Measurements from ENCODE around the gene HDAC7.
A peak's percentile ranks its signal among the peaks of the same experiment; 100 is the strongest.
"Not testable (repeated sequence)": the region's sequence is repeated elsewhere in the genome, so short reads cannot be mapped to it uniquely, and the experiment has no call there.

Gene HDAC7

GRCh38 chr12:47813511-47814196 is 6.0 kb downstream of the HDAC7 start:
- DNase-seq (ENCODE audit: low read depth in 3 of 3, low spot score in 1 of 3) = no peak

GRCh38 chr12:47812797-47813510 is 6.7 kb downstream of the HDAC7 start:
- DNase-seq (ENCODE audit: low read depth in 3 of 3, low spot score in 1 of 3) = peak; percentile 86 to 89 (median 89)

- DNase-seq (ENCODE audit: low read depth in 3 of 3, low spot score in 1 of 3) = no peak
Measured at GRCh38 chr12:47811581-47812484, 7.9 kb downstream of the HDAC7 start.

GRCh38 chr12:47811072-47811396 is 8.7 kb downstream of the HDAC7 start:
- DNase-seq (ENCODE audit: low read depth in 3 of 3, low spot score in 1 of 3) = no peak

GRCh38 chr12:47809518-47809917 is 10.2 kb downstream of the HDAC7 start:
- DNase-seq (ENCODE audit: low read depth in 3 of 3, low spot score in 1 of 3) = not testable (repeated sequence)

- DNase-seq (ENCODE audit: low read depth in 3 of 3, low spot score in 1 of 3) = no peak
Measured at GRCh38 chr12:47808574-47809365, 10.9 kb downstream of the HDAC7 start.

GRCh38 chr12:47808050-47808449 is 11.7 kb downstream of the HDAC7 start:
- peak; percentile 56 to 68 (median 63) for DNase-seq (ENCODE audit: low read depth in 3 of 3, low spot score in 1 of 3)

GRCh38 chr12:47807338-47807737 is 12.4 kb downstream of the HDAC7 start:
- no peak for DNase-seq (ENCODE audit: low read depth in 3 of 3, low spot score in 1 of 3)

GRCh38 chr12:47805417-47805816 is 14.3 kb downstream of the HDAC7 start:
- DNase-seq (ENCODE audit: low read depth in 3 of 3, low spot score in 1 of 3) = no peak

GRCh38 chr12:47804171-47804570 is 15.5 kb downstream of the HDAC7 start:
- no peak for DNase-seq (ENCODE audit: low read depth in 3 of 3, low spot score in 1 of 3)

GRCh38 chr12:47803191-47803875 is 16.4 kb downstream of the HDAC7 start:
- DNase-seq (ENCODE audit: low read depth in 3 of 3, low spot score in 1 of 3) = no peak

GRCh38 chr12:47802312-47802711 is 17.4 kb downstream of the HDAC7 start:
- DNase-seq (ENCODE audit: low read depth in 3 of 3, low spot score in 1 of 3) = no peak

- no peak for DNase-seq (ENCODE audit: low read depth in 3 of 3, low spot score in 1 of 3)
Measured at GRCh38 chr12:47801904-47802246, 17.8 kb downstream of the HDAC7 start.

- DNase-seq (ENCODE audit: low read depth in 3 of 3, low spot score in 1 of 3) = no peak
Measured at GRCh38 chr12:47801170-47801903, 18.4 kb downstream of the HDAC7 start.

- DNase-seq (ENCODE audit: low read depth in 3 of 3, low spot score in 1 of 3) = no peak
Measured at GRCh38 chr12:47800582-47800981, 19.1 kb downstream of the HDAC7 start.

GRCh38 chr12:47799357-47799955 is 20.2 kb downstream of the HDAC7 start:
- no peak for DNase-seq (ENCODE audit: low read depth in 3 of 3, low spot score in 1 of 3)

GRCh38 chr12:47798382-47798948 is 21.2 kb downstream of the HDAC7 start:
- DNase-seq (ENCODE audit: low read depth in 3 of 3, low spot score in 1 of 3) = no peak

GRCh38 chr12:47797441-47797840 is 22.3 kb downstream of the HDAC7 start:
- DNase-seq (ENCODE audit: low read depth in 3 of 3, low spot score in 1 of 3) = no peak

- no peak for DNase-seq (ENCODE audit: low read depth in 3 of 3, low spot score in 1 of 3)
Measured at GRCh38 chr12:47795814-47796411, 23.8 kb downstream of the HDAC7 start.
